HG02973 (cell line): ENCODE data around the gene EIF2B5.
"Not testable (repeated sequence)": the region's sequence is repeated elsewhere in the genome, so short reads cannot be mapped to it uniquely, and the experiment has no call there.

ENCODE experiments used
- ATAC-seq: cut with Tn5 transposase; IDR thresholded peaks from one replicate; pipeline ENCODE4 v1.9.1; 2021; ENCODE audit warnings: moderate library complexity; ENCODE audit not compliant: unreplicated experiment

The EIF2B5 gene

DNA sequence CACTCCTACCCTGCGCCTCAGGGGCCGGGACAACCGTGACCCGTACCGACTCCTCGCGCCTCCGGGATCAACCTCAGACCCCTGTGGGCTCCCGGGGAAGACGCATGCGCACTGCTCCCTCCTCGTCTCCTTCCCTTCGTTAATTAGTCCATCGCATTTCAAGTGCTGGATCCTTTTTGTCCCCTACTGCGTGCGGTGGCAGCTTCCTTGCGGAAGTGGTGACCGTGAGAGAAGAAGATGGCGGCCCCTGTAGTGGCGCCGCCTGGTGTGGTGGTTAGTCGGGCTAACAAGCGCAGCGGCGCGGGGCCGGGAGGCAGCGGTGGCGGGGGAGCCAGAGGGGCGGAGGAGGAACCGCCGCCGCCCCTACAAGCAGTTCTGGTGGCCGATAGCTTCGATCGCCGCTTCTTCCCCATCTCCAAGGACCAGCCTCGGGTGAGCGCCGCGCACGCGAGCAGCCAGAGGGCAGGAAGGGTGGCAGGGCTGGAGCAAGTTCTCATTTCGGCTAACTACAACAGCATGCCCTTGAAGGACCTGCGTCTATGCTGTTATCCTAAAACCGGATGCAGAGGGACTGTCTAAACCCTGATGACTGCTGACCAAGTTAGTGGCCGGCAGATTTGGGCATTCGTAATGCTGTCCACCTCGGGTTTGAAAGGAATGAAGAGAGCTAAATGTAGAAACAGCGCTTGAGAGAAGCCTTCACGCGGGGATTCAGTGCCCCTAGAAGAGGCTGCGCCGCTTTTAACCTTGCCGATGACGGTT is at the start of gene EIF2B5:
Gene EIF2B5, plus strand, starts transcription at position 210 of the 762 bp plus-strand sequence. Its CDS starts 28 bp downstream, at position 238.
- peak; percentile 87 for ATAC-seq

- ATAC-seq: no peak
Observed at GRCh38 chr3:184085389-184085852, 49.7 kb upstream of the EIF2B5 start.

GRCh38 chr3:184092199-184092598 is 43.0 kb upstream of the EIF2B5 start:
- no peak for ATAC-seq

DNA sequence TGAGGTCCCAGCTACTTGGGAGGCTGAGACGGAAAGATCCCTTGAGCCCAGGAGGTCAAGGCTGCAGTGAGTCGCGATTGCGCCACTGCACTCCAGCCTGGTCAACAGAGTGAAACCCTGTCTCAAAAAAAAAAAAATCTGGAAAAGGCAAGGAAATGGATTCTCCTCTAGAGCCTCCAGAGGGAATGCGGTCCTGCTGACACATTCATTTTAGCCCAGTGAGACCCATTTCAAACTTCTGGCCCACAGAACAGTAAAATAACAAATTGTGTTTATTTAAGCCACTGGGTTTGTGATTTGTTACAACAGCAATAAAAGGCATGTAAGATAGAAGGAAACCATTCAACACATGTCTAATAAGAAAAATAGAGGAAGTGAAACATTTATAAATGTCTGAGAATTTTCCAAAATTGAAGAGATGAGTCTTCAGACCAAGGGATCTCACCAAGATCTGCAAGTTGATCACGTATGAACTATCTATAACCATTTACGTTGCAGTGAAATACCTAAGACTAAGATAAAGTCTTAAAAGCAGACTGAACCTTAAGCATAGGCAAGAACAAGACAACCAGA is 38.3 kb upstream of the EIF2B5 start, which contains the start of gene HTR3E:
Gene HTR3E, plus strand, starts transcription at position 254 of the 573 bp plus-strand sequence. CDS start 466 bp downstream, outside the sequence.
- ATAC-seq: no peak

DNA sequence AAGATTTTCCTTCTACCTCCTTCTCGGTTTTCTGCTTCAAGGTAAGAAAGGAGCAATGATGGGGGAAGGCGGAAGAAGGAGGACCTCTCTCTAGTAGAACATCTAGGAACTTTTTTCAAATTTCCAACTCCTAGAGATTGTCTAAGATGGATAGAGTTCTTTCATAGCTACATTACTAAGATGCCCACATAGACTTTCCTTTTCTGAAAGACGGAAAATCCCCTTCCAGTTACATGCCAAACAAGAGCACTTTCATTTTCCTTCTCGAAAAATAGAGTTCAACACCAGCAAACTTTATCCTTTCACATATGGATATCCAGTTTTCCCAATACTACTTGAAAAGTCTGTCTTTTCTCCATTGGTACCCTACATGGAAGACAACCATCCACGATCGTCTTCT is 37.6 kb upstream of the EIF2B5 start:
- no peak for ATAC-seq

GRCh38 chr3:184099806-184100686 is 35.1 kb upstream of the EIF2B5 start:
- no peak for ATAC-seq

GRCh38 chr3:184110316-184110725 is 24.8 kb upstream of the EIF2B5 start:
- no peak for ATAC-seq

DNA sequence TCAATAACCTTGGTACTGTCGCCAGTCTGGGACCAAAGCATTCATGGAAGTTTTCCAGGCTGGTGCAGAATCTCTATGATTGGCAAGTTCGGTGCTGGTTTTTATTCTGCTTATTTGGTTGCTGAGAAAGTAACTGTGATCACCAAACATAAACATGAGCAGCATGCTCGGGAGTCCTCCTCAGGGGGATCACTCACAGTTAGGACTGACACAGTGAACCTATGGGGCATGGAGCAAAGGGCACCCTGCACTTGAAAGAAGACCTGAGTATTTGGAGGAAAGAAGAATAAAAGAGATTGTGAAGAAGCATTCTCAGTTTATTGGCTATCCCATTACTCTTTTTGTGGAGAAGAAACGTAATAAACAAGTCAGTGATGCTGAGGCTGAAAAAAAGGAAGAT is 19.1 kb upstream of the EIF2B5 start:
- no peak for ATAC-seq

GRCh38 chr3:184117636-184118035 is 17.5 kb upstream of the EIF2B5 start:
- ATAC-seq: no peak

GRCh38 chr3:184121031-184121430 is 14.1 kb upstream of the EIF2B5 start:
- ATAC-seq: not testable (repeated sequence)

DNA sequence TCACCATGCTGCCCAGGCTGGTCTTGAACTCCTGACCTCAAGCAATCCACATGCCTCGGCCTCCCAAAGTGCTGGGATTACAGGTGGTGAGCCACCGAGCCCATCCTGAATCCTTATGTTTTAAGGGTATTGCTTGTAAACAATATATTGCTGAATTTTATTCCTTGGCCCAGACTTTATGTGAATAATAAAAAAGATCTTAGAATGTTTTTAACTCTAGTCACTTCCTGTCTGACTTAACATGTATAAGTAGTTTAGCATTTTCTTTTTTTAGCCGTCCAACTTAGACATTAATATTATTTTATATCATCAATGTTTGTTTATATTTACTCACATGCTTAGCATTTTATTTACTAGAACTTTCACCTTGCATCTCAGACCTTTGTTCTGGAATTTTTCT is 9.2 kb upstream of the EIF2B5 start:
- ATAC-seq: no peak

DNA sequence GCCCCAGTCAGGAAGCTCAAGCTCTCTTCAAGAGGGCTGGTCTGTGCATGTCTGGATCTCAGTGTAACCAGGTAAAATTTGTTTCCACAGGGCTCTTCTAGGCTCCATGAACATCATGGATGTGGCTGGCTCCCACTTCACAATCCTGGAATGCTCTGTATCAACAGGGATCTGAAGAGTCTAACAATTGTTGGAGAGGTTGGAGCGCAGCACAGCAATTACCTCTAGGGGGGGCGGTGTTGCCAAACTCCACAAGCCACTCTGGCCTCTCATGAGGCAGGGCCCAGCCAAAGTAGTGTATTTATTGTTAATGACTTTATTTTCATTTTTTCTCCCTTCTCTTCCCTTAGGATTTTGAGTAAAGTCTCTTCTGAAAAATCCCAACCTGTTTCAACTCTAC is 6.1 kb upstream of the EIF2B5 start:
- no peak for ATAC-seq

GRCh38 chr3:184132945-184133344 is 2.2 kb upstream of the EIF2B5 start:
- ATAC-seq: no peak

DNA sequence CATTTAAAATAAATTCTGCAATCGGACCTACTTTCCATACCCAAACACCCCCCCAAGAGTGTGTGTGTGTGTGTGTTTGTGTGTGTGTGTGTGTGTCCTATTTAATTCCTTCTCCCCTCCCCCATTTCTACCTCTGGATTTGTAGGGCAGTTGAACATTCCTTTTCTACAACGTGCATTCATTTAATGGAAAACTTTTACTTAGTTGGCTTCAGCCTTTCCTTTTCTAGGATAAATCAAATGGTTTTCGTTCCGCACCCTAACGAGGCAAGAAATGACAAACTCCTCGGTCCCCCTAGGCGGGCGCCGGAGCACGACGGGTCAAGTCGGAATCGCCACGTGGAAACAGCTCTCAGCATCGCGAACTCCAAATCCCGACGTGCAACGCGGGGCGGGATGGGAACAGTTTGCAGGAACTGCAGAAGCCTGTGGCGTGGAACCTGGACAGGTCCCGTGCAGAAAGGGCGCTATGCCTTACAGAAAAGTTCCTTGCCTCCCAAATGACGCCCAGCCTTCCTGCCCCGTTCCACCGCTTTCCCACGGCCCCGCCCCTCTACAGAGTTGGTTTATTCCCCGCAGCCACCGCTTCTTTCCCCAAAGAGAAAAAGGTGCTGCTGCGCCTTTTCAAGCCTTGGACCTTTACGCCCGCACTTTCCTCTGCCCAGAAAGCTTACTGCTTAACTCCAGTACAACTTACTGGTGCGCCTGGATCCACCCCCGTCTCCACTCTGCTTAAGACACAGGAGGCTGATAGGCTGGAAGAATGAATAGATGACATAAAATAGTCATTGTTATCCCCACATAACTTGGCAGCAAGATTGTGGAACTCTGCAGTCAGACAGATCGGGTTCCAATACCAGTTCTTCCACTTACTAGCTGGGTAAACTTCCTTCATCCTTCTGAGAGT is 1.1 kb upstream of the EIF2B5 start:
- peak; percentile 35 for ATAC-seq

- ATAC-seq: peak; percentile 12
Observed at GRCh38 chr3:184134746-184135148, 411 bp upstream of the EIF2B5 start.

DNA sequence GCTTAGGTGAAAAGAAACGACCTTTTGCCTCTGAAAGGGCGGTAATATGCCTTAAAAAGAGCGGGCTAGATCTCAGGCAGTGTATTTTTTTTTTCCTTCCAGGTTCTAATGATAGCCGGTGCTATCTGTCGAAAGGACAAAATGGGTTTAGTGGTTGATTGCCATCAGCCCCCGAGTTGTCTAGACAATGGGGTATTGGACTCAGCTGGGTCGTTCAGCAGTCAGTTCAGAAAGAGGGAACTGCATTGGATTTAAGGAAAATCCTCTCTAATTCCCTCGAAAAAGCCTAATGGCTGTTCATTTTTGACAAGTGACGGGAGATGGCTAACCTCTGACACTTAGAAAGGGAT is 728 bp downstream of the EIF2B5 start:
- ATAC-seq: no peak

DNA sequence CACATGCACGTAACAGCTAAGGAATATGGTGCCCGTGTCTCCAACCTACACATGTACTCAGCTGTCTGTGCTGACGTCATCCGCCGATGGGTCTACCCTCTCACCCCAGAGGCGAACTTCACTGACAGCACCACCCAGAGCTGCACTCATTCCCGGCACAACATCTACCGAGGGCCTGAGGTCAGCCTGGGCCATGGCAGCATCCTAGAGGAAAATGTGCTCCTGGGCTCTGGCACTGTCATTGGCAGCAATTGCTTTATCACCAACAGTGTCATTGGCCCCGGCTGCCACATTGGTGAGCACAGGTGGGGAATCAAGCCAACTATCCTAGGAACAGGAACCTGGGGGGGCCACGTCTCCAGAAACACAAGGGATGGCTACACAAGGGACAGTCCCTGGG is 5.3 kb downstream of the EIF2B5 start:
- ATAC-seq: no peak

DNA sequence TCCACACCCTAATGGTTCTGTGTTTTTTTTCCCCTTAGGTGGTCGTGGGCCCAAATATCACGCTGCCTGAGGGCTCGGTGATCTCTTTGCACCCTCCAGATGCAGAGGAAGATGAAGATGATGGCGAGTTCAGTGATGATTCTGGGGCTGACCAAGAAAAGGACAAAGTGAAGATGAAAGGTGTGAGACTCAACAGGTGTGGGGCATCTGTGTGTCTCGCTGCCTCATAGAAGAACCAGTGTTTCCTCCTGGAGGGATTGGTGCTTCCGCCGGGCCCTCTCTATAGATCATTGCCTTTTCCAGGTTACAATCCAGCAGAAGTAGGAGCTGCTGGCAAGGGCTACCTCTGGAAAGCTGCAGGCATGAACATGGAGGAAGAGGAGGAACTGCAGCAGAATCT is 7.0 kb downstream of the EIF2B5 start:
- no peak for ATAC-seq

GRCh38 chr3:184143327-184143726 is 8.2 kb downstream of the EIF2B5 start:
- ATAC-seq: no peak

- no peak for ATAC-seq
Observed at GRCh38 chr3:184144505-184144904, 9.3 kb downstream of the EIF2B5 start.
